ENCODE data around the gene GRB14.

DNA sequence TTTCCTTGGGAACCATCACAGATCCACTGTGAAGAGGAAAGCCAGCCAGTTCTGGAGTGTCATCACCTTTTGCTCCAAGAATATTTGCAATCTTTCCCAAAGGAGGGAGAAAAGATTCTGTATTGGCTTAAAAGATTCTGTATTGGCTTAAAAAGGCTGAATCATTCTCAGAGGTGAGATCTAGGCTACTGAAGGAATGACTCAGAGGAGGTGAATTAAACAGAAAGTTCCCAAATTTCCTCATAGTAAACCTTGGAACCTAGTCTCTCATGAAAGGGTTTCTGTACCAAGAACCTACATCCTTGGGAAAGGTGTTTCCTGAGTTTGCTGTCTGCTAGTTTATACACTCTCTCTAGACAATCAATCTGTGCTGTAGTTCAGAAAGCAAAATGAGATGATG lies 34.1 kb upstream of the GRB14 start:
- TF ChIP-seq POLR2AphosphoS5 (IDR thresholded peaks at IDR 0.05; ENCODE audit: low read depth, low read length) (no peak), SIN3A (IDR thresholded peaks at IDR 0.05; ENCODE audit: borderline replicate concordance, insufficient read depth, low read length) (no peak), TAF1 (IDR thresholded peaks at IDR 0.05; ENCODE audit: borderline replicate concordance, insufficient read depth, low read length) (no peak), FOXP2 (optimal IDR thresholded peaks at IDR 0.05; ENCODE audit: borderline replicate concordance, extremely low read depth, extremely low read length, insufficient read depth) (no peak)
- TF ChIP-seq, protein P1, sequence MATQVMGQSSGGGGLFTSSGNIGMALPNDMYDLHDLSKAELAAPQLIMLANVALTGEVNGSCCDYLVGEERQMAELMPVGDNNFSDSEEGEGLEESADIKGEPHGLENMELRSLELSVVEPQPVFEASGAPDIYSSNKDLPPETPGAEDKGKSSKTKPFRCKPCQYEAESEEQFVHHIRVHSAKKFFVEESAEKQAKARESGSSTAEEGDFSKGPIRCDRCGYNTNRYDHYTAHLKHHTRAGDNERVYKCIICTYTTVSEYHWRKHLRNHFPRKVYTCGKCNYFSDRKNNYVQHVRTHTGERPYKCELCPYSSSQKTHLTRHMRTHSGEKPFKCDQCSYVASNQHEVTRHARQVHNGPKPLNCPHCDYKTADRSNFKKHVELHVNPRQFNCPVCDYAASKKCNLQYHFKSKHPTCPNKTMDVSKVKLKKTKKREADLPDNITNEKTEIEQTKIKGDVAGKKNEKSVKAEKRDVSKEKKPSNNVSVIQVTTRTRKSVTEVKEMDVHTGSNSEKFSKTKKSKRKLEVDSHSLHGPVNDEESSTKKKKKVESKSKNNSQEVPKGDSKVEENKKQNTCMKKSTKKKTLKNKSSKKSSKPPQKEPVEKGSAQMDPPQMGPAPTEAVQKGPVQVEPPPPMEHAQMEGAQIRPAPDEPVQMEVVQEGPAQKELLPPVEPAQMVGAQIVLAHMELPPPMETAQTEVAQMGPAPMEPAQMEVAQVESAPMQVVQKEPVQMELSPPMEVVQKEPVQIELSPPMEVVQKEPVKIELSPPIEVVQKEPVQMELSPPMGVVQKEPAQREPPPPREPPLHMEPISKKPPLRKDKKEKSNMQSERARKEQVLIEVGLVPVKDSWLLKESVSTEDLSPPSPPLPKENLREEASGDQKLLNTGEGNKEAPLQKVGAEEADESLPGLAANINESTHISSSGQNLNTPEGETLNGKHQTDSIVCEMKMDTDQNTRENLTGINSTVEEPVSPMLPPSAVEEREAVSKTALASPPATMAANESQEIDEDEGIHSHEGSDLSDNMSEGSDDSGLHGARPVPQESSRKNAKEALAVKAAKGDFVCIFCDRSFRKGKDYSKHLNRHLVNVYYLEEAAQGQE (IDR thresholded peaks at IDR 0.05; ENCODE audit: insufficient read depth in 1 of 2, low read depth in 2 of 2, low read length in 2 of 2), result no peak
